ENCODE results near the gene PRR7.

DNA sequence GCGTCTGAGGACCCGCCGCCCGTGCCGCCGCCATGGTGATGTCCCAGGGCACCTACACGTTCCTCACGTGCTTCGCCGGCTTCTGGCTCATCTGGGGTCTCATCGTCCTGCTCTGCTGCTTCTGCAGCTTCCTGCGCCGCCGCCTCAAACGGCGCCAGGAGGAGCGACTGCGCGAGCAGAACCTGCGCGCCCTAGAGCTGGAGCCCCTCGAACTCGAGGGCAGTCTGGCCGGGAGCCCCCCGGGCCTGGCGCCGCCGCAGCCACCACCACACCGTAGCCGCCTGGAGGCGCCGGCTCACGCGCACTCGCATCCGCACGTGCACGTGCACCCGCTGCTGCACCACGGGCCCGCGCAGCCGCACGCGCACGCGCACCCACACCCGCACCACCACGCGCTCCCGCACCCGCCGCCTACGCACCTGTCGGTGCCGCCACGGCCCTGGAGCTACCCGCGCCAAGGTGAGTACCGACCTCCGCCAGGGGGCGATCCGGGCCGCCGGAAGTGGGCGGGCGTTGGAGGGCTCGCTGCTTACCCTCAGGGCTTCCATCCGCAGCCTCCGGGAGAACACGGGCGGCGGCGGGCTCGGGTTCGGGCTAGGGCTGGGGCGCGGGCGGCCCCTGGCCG is 8.5 kb downstream of the PRR7 start:
- TF ChIP-seq, protein P1, sequence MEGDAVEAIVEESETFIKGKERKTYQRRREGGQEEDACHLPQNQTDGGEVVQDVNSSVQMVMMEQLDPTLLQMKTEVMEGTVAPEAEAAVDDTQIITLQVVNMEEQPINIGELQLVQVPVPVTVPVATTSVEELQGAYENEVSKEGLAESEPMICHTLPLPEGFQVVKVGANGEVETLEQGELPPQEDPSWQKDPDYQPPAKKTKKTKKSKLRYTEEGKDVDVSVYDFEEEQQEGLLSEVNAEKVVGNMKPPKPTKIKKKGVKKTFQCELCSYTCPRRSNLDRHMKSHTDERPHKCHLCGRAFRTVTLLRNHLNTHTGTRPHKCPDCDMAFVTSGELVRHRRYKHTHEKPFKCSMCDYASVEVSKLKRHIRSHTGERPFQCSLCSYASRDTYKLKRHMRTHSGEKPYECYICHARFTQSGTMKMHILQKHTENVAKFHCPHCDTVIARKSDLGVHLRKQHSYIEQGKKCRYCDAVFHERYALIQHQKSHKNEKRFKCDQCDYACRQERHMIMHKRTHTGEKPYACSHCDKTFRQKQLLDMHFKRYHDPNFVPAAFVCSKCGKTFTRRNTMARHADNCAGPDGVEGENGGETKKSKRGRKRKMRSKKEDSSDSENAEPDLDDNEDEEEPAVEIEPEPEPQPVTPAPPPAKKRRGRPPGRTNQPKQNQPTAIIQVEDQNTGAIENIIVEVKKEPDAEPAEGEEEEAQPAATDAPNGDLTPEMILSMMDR (IDR thresholded peaks at IDR 0.05) = peak; percentile 88
- TF ChIP-seq TCF7L2 (IDR thresholded peaks at IDR 0.05; ENCODE audit: low read depth, low read length) = no peak

All from Panc1 (cell line).